Osteoblast (primary cell): ENCODE data around the gene VSIG2. TPM values are rescaled to one million over a fixed set of nuclear protein-coding genes. Genes with fewer than 3 reads are reported as not detected.

ENCODE experiments used
- DNase-seq: peaks from one replicate; pipeline ENCODE4 v3.0.0; 2011; ENCODE audit warnings: low spot score, mixed read lengths; ENCODE audit not compliant: insufficient read length; ENCODE audit errors: missing footprints
- H2AFZ ChIP-seq: 2 replicates; pipeline ENCODE4 v1.6.0; 2011; ENCODE audit warnings: mild to moderate bottlenecking, low read length
- H3K27ac ChIP-seq: 2 replicates; pipeline ENCODE4 v1.5.1; 2011; ENCODE audit warnings: mild to moderate bottlenecking, low read depth, low read length, moderate library complexity
- H3K27me3 ChIP-seq: 2 replicates; pipeline ENCODE4 v1.6.0; 2012; ENCODE audit warnings: mild to moderate bottlenecking, control low read depth, inconsistent platforms, low read length, moderate library complexity; ENCODE audit not compliant: insufficient read depth
- H3K36me3 ChIP-seq: 2 replicates; pipeline ENCODE4 v1.5.1; 2011; ENCODE audit warnings: mild to moderate bottlenecking, low read length, control low read depth, moderate library complexity; ENCODE audit not compliant: insufficient read depth
- H3K4me1 ChIP-seq: 2 replicates; pipeline ENCODE4 v1.5.1; 2011; ENCODE audit warnings: mild to moderate bottlenecking, low read length, control low read depth, moderate library complexity; ENCODE audit not compliant: insufficient read depth
- H3K4me2 ChIP-seq: 2 replicates; pipeline ENCODE4 v1.6.0; 2011; ENCODE audit warnings: mild to moderate bottlenecking, low read length; ENCODE audit not compliant: insufficient read depth
- H3K4me3 ChIP-seq: fragments of 200-600 bp; sonication (generic); 3 replicates; pipeline ENCODE4 v1.5.1; 2012; ENCODE audit warnings: mild to moderate bottlenecking, low read length, inconsistent platforms; ENCODE audit not compliant: insufficient read depth
- H3K79me2 ChIP-seq: 2 replicates; pipeline ENCODE4 v1.6.0; 2012; ENCODE audit warnings: mild to moderate bottlenecking, low read length, control low read depth, inconsistent platforms; ENCODE audit not compliant: insufficient read depth
- H3K9me3 ChIP-seq: 2 replicates; pipeline ENCODE4 v1.5.1; 2011; ENCODE audit warnings: low read depth, low read length, control low read depth
- H4K20me1 ChIP-seq: 2 replicates; pipeline ENCODE4 v1.6.0; 2012; ENCODE audit warnings: mild to moderate bottlenecking, low read length, control low read depth; ENCODE audit not compliant: insufficient read depth
- CTCF ChIP-seq: IDR thresholded peaks from 2 replicates; pipeline ENCODE4 v1.5.1; 2011; ENCODE audit warnings: mild to moderate bottlenecking, low read depth, low read length, moderate library complexity; ENCODE audit errors: extremely low read depth
- total RNA-seq: library from RNA; depleted of rRNA; stranded (reverse); fragments of >200 nt; gene quantifications from 2 replicates; pipeline ENCODE4 v1.2.3, GENCODE V29; 2012

VSIG2 gene
- total RNA-seq, 1 donor = not detected

GRCh38 chr11:124717786-124718651, 34.0 kb downstream of the VSIG2 start:
- H3K36me3 ChIP-seq = no peaks in the 10 kb centered on the region
- DNase-seq = peak; percentile 91
- peak overlapping the region; percentile 85 for H3K4me2 ChIP-seq
- H3K79me2 ChIP-seq = no peaks in the 10 kb centered on the region
- H4K20me1 ChIP-seq = no peaks in the 10 kb centered on the region
- H3K4me1 ChIP-seq = peaks cover 9% of the 10 kb centered on the region
- H3K9me3 ChIP-seq = no peaks in the 10 kb centered on the region
- peak overlapping the region; percentile 58 for H2AFZ ChIP-seq
- peaks cover 69% of the 10 kb centered on the region for H3K27me3 ChIP-seq
- H3K27ac ChIP-seq = no peak overlapping the region
- TF ChIP-seq CTCF = no peak
- peak overlapping the region; percentile 67 for H3K4me3 ChIP-seq

GRCh38 chr11:124717421-124717785, 34.7 kb downstream of the VSIG2 start:
- H3K9me3 ChIP-seq = no peaks in the 10 kb centered on the region
- TF ChIP-seq CTCF = no peak
- no peak for DNase-seq
- peaks cover 9% of the 10 kb centered on the region for H3K4me1 ChIP-seq
- peak overlapping the region; percentile 85 for H3K4me2 ChIP-seq
- H3K27ac ChIP-seq = no peak overlapping the region
- no peaks in the 10 kb centered on the region for H3K79me2 ChIP-seq
- H2AFZ ChIP-seq = no peak overlapping the region
- H3K36me3 ChIP-seq = no peaks in the 10 kb centered on the region
- H4K20me1 ChIP-seq = no peaks in the 10 kb centered on the region
- peak overlapping the region; percentile 67 for H3K4me3 ChIP-seq
- H3K27me3 ChIP-seq = peaks cover 63% of the 10 kb centered on the region

GRCh38 chr11:124716591-124716990, 35.5 kb downstream of the VSIG2 start:
- H3K27ac ChIP-seq = no peak overlapping the region
- peaks cover 9% of the 10 kb centered on the region for H3K4me1 ChIP-seq
- H3K36me3 ChIP-seq = no peaks in the 10 kb centered on the region
- H3K4me2 ChIP-seq = no peak overlapping the region
- no peak for DNase-seq
- H3K79me2 ChIP-seq = no peaks in the 10 kb centered on the region
- H4K20me1 ChIP-seq = no peaks in the 10 kb centered on the region
- no peak for TF ChIP-seq CTCF
- H3K27me3 ChIP-seq = peaks cover 56% of the 10 kb centered on the region
- no peaks in the 10 kb centered on the region for H3K9me3 ChIP-seq
- no peak overlapping the region for H2AFZ ChIP-seq
- H3K4me3 ChIP-seq = no peak overlapping the region

- Histone ChIP-seq H2AFZ (no peak overlapping the region), H4K20me1 (no peaks in the 10 kb centered on the region), H3K4me2 (no peak overlapping the region), H3K27me3 (peaks cover 17% of the 10 kb centered on the region), H3K27ac (no peak overlapping the region), H3K36me3 (no peaks in the 10 kb centered on the region), H3K79me2 (no peaks in the 10 kb centered on the region), H3K4me1 (peaks cover under 1% of the 10 kb centered on the region), H3K4me3 (no peak overlapping the region), H3K9me3 (no peaks in the 10 kb centered on the region)
- no peak for DNase-seq
- TF ChIP-seq CTCF = no peak
Measured at GRCh38 chr11:124712392-124712791, 39.7 kb downstream of the VSIG2 start.
